Stimulated activated CD4-positive, alpha-beta T cell treated with anti-CD3 and anti-CD28 coated beads, TNF-alpha, amount 100 ng/mL, for 48 hours (primary cell): Measurements from ENCODE around the gene PRKAR1A.

Source experiments
- DNase-seq, 3 donors: peaks; one replicate each; pipeline ENCODE4 v3.0.0-alpha.2; 2020; ENCODE audit warnings: low read depth in 3 of 3

The PRKAR1A gene

DNA sequence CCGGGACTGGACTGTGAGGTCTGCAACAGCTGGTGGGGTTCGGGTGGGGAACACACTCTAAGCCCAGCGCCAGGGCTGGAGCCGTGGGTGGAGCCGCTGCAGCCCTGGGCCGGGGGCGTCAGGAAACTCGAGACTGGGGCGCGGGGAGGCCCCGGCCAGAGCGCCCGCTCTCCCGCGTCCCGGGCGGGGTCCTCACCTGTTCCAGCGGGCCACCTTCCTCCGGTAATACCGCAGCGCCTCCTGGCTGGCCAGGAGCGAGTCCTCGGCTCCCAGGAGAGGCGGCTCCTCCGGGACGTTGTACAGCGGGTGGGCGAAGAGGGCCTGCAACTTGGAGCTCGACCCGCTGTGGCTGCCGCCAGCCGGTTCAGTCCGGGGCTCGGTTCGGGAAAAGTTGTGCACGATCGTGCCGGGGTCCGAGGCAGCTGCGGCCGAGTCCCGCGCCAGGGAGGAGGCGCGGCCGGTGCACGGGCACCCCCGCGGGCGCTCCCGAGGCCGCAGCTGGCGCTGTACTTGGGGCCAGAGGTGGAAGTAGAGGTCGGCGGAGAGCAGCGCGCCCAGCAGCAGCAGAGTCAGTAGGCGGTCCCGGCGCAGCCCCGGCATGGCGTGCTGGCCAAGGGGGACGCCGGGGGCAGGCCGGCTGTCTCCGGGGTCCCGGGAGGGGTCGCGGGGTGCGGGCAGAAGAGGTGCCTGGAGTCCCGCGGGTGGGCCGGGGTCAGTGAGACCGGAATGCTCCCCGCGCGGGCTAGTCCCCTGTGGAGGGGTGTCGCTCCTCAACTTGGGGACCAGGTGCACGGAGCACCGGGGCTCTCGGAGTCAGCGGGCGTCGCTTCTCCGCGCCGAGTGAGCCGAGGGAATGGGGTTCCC is 88.1 kb downstream of the PRKAR1A start:
- DNase-seq, result no peak
